ENCODE results near the gene TECTA.

DNA sequence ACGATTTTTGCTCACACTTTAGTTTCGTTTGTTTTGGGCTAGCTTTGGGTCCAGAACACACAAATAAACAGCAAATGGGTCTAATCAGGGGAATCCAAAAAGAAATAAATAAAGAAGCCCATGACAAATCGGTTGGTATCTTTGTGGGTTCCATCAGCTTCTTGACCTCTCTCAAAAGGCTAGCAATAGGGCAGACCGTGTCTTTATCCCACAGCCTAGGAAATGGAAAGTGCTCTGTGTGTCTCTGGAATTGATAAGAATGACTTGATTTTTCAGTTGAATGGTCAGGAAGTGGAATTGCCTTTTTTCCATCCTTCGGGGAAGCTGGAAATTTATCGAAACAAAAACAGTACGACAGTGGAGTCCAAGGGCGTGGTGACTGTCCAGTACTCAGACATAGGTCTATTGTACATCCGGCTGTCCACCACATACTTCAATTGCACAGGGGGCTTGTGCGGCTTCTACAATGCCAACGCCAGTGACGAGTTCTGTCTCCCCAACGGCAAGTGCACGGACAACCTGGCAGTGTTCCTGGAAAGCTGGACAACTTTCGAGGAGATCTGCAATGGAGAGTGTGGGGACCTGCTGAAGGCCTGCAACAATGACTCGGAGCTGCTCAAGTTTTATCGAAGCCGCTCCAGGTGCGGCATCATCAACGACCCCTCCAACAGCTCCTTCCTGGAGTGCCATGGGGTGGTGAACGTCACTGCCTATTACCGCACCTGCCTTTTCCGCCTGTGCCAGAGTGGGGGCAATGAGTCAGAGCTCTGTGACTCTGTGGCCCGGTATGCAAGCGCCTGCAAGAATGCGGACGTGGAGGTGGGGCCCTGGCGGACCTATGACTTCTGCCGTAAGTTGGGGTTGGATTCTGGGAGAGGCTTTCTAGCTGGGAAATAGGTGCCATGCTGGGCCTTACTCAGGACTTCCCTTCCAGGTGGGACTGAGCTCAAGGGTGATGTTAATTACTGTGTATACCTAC, 28.6 kb downstream of the TECTA start:
- TF ChIP-seq CTCF (IDR thresholded peaks at IDR 0.05) (no peak), POLR2A (IDR thresholded peaks at IDR 0.05) (no peak), EP300 (IDR thresholded peaks at IDR 0.05) (no peak)
